Astrocyte (in vitro differentiated cells and primary cell): Measurements from ENCODE around the gene ADAMTS16.

Experiments used
- CTCF ChIP-seq: IDR thresholded peaks from 2 replicates; pipeline ENCODE4 v1.5.1; 2011; ENCODE audit warnings: low read depth, mild to moderate bottlenecking, inconsistent platforms, low read length, moderate library complexity; ENCODE audit not compliant: insufficient read depth
- EZH2 ChIP-seq: IDR thresholded peaks from 2 replicates; pipeline ENCODE4 v1.6.1; 2012; ENCODE audit warnings: mild to moderate bottlenecking, low read length, inconsistent platforms; ENCODE audit not compliant: insufficient read depth

- no peak for TF ChIP-seq CTCF
- no peak for TF ChIP-seq EZH2
Measured at GRCh38 chr5:5332287-5332686, 192.2 kb downstream of the ADAMTS16 start.
